OCI-LY7 (cell line): Measurements from ENCODE around the gene UCN. TPM values are rescaled to one million over a fixed set of nuclear protein-coding genes. Genes with fewer than 3 reads are reported as not detected.

Experiments
- BruUV-seq: library from RNA; stranded (reverse); fragments of 400-500 nt; replicated peaks from 2 replicates; lab custom pipeline; 2021; lab: Mats Ljungman, UMichigan
- CTCF ChIA-PET: fragments of 300-600 bp; sonication (Branson Sonifier 250); formaldehyde crosslinking; loops from one replicate; lab custom pipeline; 2022; ENCODE audit warnings: antibody characterized with exemption; ENCODE audit not compliant: unreplicated experiment; lab: Charles Lee
- POLR2A ChIA-PET: fragments of 300-600 bp; sonication (Branson Sonifier 250); formaldehyde crosslinking; loops from one replicate; lab custom pipeline; 2022; ENCODE audit warnings: antibody characterized with exemption; lab: Charles Lee
- DNase-seq: peaks from one replicate; pipeline ENCODE4 v3.0.0-alpha.2; 2015; ENCODE audit warnings: low spot score
- H2AFZ ChIP-seq: fragments of 200-600 bp; sonication (generic), shearing (Covaris generic); 2 replicates; pipeline ENCODE4 v1.6.1; 2014; ENCODE audit warnings: mild to moderate bottlenecking, antibody characterized with exemption, low read length, moderate library complexity
- H3K27ac ChIP-seq: fragments of 200-600 bp; sonication (generic); 2 replicates; pipeline ENCODE4 v1.5.1; 2014; ENCODE audit warnings: mixed run types, low read depth, mild to moderate bottlenecking, moderate library complexity, low read length, inconsistent platforms; ENCODE audit not compliant: poor library complexity, severe bottlenecking
- H3K36me3 ChIP-seq: fragments of 200-600 bp; sonication (generic); 2 replicates; pipeline ENCODE4 v1.6.1; 2014; ENCODE audit warnings: mild to moderate bottlenecking, antibody characterized with exemption, low read length, moderate library complexity, mixed read lengths; ENCODE audit not compliant: insufficient read depth
- H3K4me1 ChIP-seq: fragments of 200-600 bp; sonication (generic); 2 replicates; pipeline ENCODE4 v1.5.1; 2014; ENCODE audit warnings: mild to moderate bottlenecking, low read length; ENCODE audit not compliant: insufficient read depth, poor library complexity, severe bottlenecking
- H3K4me2 ChIP-seq: fragments of 200-600 bp; sonication (generic); 2 replicates; pipeline ENCODE4 v1.6.1; 2014; ENCODE audit warnings: mild to moderate bottlenecking, low read length
- H3K4me3 ChIP-seq: fragments of 200-600 bp; sonication (generic); 2 replicates; pipeline ENCODE4 v1.5.1; 2014; ENCODE audit warnings: mild to moderate bottlenecking, low read depth, low read length; ENCODE audit not compliant: poor library complexity, severe bottlenecking
- H3K79me2 ChIP-seq: fragments of 200-600 bp; sonication (generic); 2 replicates; pipeline ENCODE4 v1.6.1; 2016; ENCODE audit warnings: low read depth, mild to moderate bottlenecking, low read length, moderate library complexity, mixed read lengths; ENCODE audit not compliant: insufficient read depth
- H3K9me2 ChIP-seq: fragments of 200-600 bp; sonication (generic); 2 replicates; pipeline ENCODE4 v1.6.1; 2016; ENCODE audit warnings: mild to moderate bottlenecking, low read length, mixed read lengths; ENCODE audit not compliant: insufficient read depth
- H3K9me3 ChIP-seq: fragments of 200-600 bp; sonication (generic); 2 replicates; pipeline ENCODE4 v1.6.1; 2014; ENCODE audit warnings: mild to moderate bottlenecking, mixed run types, low read length, mixed read lengths
- H4K20me1 ChIP-seq: fragments of 200-600 bp; sonication (generic); 2 replicates; pipeline ENCODE4 v1.6.1; 2014; ENCODE audit warnings: mild to moderate bottlenecking, antibody characterized with exemption, low read length, moderate library complexity, mixed read lengths; ENCODE audit not compliant: insufficient read depth
- EZH2phosphoT487 ChIP-seq: fragments of 200-600 bp; sonication (generic); IDR thresholded peaks from 2 replicates; pipeline ENCODE4 v1.6.1; 2018; ENCODE audit warnings: low read depth, borderline replicate concordance, mild to moderate bottlenecking, mixed run types, antibody characterized with exemption, low read length, moderate library complexity, mixed read lengths
- intact Hi-C: fragments of 100-400 bp; cut with micrococcal nuclease; formaldehyde crosslinking; loops from one replicate; pipeline ENCODE4 v1.10.0; 2022; ENCODE audit not compliant: unreplicated experiment
- total RNA-seq, 2 experiments: library from RNA; depleted of rRNA in 1 of 2; stranded (reverse); fragments of >200 nt in 1 of 2; shearing (Covaris generic) in 1 of 2; gene quantifications; 2 replicates each; pipeline ENCODE4 v1.2.3, GENCODE V29; 2014 to 2022
- TF ChIP-seq, protein P1 (sequence below): fragments of 200-600 bp; sonication (generic); conservative IDR thresholded peaks from 2 replicates; pipeline ENCODE4 v1.5.1; 2014; ENCODE audit warnings: mild to moderate bottlenecking, antibody characterized with exemption, low read length, moderate library complexity, mixed read lengths

Gene UCN
- total RNA-seq, 2 experiments from 2014 or later = 6.4 to 7.2 TPM

DNA sequence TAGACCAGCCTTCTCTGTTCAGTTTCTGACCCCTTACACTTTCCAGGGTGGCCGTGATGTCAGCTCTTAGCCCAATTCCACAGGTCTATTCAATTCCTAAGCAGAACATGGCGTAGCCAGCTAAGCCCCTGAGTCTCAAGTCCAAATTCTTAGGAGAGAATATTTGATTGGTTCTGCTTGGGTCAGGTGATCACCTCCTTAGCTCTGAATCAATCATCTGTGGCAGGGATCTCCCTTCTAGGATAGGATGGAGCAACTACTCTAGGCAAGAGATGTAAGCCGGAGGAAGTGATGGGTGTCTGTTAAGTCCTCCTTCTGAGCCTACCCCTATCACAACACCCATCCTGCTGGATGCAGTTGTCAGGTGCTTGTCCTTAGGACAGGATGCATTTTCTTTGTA, 11.1 kb downstream of the UCN start:
- H3K27ac ChIP-seq = no peak overlapping the region
- no TSS peak for BruUV-seq
- no peaks in the 10 kb centered on the region for H3K9me2 ChIP-seq
- ChIA-PET CTCF (no interaction called here), POLR2A (interaction anchor here (0.7 kb wide), 1 partner anchor 8 kb away, joined by 3 read pairs; no protein-coding TSS in a partner anchor)
- H3K4me2 ChIP-seq = no peak overlapping the region
- DNase-seq = no peak
- H3K4me3 ChIP-seq = no peak overlapping the region
- peaks cover 21% of the 10 kb centered on the region for H3K4me1 ChIP-seq
- no peaks in the 10 kb centered on the region for H3K9me3 ChIP-seq
- no peaks in the 10 kb centered on the region for H3K79me2 ChIP-seq
- H2AFZ ChIP-seq = no peak overlapping the region
- TF ChIP-seq, protein P1, sequence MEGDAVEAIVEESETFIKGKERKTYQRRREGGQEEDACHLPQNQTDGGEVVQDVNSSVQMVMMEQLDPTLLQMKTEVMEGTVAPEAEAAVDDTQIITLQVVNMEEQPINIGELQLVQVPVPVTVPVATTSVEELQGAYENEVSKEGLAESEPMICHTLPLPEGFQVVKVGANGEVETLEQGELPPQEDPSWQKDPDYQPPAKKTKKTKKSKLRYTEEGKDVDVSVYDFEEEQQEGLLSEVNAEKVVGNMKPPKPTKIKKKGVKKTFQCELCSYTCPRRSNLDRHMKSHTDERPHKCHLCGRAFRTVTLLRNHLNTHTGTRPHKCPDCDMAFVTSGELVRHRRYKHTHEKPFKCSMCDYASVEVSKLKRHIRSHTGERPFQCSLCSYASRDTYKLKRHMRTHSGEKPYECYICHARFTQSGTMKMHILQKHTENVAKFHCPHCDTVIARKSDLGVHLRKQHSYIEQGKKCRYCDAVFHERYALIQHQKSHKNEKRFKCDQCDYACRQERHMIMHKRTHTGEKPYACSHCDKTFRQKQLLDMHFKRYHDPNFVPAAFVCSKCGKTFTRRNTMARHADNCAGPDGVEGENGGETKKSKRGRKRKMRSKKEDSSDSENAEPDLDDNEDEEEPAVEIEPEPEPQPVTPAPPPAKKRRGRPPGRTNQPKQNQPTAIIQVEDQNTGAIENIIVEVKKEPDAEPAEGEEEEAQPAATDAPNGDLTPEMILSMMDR = no peak
- no peak for TF ChIP-seq EZH2phosphoT487
- intact Hi-C loops = no loop called here
- H4K20me1 ChIP-seq = no peaks in the 10 kb centered on the region
- no peaks in the 10 kb centered on the region for H3K36me3 ChIP-seq

DNA sequence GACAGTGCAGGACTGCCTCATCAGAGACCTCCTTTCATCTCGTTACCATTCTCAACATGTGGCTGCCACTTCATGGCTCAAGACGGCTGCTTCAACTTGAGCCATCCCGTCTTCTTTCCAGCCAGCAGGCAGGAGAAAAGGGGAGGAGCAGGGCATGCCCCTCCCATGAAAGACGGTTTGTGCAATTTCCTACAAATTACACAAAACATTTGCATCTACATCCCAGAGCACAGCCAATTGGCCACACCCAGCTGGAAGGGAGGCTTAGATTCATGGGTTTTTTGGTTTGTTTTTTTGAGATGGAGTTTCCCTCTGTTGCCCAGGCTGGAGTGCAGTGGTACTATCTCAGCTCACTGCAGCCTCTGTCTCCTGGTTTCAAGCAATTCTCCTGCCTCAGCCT, 11.8 kb downstream of the UCN start:
- ChIA-PET POLR2A (no interaction called here), CTCF (no interaction called here)
- no peak for DNase-seq
- no peaks in the 10 kb centered on the region for H4K20me1 ChIP-seq
- no peak overlapping the region for H2AFZ ChIP-seq
- H3K4me3 ChIP-seq = no peak overlapping the region
- no peaks in the 10 kb centered on the region for H3K36me3 ChIP-seq
- no TSS peak for BruUV-seq
- H3K4me1 ChIP-seq = peaks cover 28% of the 10 kb centered on the region
- H3K79me2 ChIP-seq = no peaks in the 10 kb centered on the region
- H3K27ac ChIP-seq = no peak overlapping the region
- no peaks in the 10 kb centered on the region for H3K9me3 ChIP-seq
- no peak overlapping the region for H3K4me2 ChIP-seq
- H3K9me2 ChIP-seq = no peaks in the 10 kb centered on the region
- intact Hi-C loops = no loop called here
- no peak for TF ChIP-seq EZH2phosphoT487
- TF ChIP-seq, protein P1 = no peak

DNA sequence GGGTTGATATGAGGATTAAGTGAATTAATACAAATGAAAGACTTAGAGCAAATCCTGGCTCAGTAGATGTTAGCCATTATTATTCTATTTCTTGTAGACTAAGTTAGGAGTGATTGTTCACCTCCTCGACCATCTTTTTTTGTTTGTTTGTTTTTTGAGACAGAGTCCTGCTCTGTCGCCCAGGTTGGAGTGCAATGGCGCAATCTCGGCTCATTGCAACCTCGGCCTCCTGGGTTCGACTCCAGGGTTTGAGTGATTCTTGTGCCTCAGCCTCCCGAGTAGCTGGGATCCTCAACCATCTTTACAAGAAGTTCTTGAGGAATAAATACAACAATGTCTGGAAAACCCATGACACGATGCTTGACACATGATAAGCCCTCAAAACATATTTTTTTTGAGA, 13.3 kb downstream of the UCN start:
- no TSS peak for BruUV-seq
- Histone ChIP-seq H4K20me1 (no peaks in the 10 kb centered on the region), H2AFZ (no peak overlapping the region), H3K9me2 (no peaks in the 10 kb centered on the region), H3K4me1 (peaks cover 44% of the 10 kb centered on the region), H3K4me2 (no peak overlapping the region), H3K79me2 (no peaks in the 10 kb centered on the region), H3K9me3 (no peaks in the 10 kb centered on the region), H3K27ac (no peak overlapping the region), H3K36me3 (no peaks in the 10 kb centered on the region), H3K4me3 (no peak overlapping the region)
- ChIA-PET POLR2A (interaction anchor here (0.6 to 1.3 kb wide), 2 partner anchors 62 to 294 kb away, joined by 3 read pairs; no protein-coding TSS in a partner anchor), CTCF (no interaction called here)
- TF ChIP-seq, protein P1 = no peak
- no peak for TF ChIP-seq EZH2phosphoT487
- intact Hi-C loops = loop anchor here (5.0 kb wide), 4 partner anchors 103 to 448 kb away; partner anchors contain the start of gene DPYSL5
- no peak for DNase-seq
